Endothelial cell of umbilical vein (primary cell): ENCODE results near the gene HNRNPH3. TPM values are rescaled to one million over a fixed set of nuclear protein-coding genes. Genes with fewer than 3 reads are reported as not detected.

Source experiments
- BruUV-seq: library from RNA; stranded (reverse); fragments of 400-500 nt; replicated peaks from 2 replicates; lab custom pipeline; 2021; lab: Mats Ljungman, UMichigan
- CTCF ChIA-PET: fragments of 300-600, 350-600 bp; sonication (Branson Sonifier 250); formaldehyde crosslinking; loops from one replicate; lab custom pipeline; 2021; ENCODE audit warnings: antibody characterized with exemption, inconsistent platforms; lab: Charles Lee
- POLR2A ChIA-PET: fragments of 300-600, 350-600 bp; sonication (Branson Sonifier 250); formaldehyde crosslinking; loops from one replicate; lab custom pipeline; 2021; ENCODE audit warnings: antibody characterized with exemption, inconsistent platforms; lab: Charles Lee
- DNase-seq: peaks from one replicate; pipeline ENCODE4 v3.0.0-alpha.2; 2011; ENCODE audit warnings: low read depth, low spot score
- FAIRE-seq: peaks from 2 replicates; lab custom pipeline; 2011; peaks lifted over from hg19 to GRCh38; lab: Jason Lieb, UNC
- H2AFZ ChIP-seq: 2 replicates; pipeline ENCODE4 v1.6.0; 2012; ENCODE audit warnings: low read depth, low read length, control low read depth, inconsistent platforms
- H3K27ac ChIP-seq: 2 replicates; pipeline ENCODE4 v1.5.1; 2011; ENCODE audit warnings: low read depth, mild to moderate bottlenecking, control low read depth, low read length, moderate library complexity; ENCODE audit not compliant: insufficient read depth
- H3K27me3 ChIP-seq, 2 experiments: 2 replicates each; pipeline versions ENCODE4 v1.6.0 to v1.6.1; 2011; ENCODE audit warnings: low read length in 2 of 2, mixed read lengths in 1 of 2; ENCODE audit not compliant: control insufficient read depth in 2 of 2, insufficient read depth in 2 of 2
- H3K36me3 ChIP-seq, 2 experiments: 2 replicates in 1 of 2; 3 replicates in 1 of 2; pipeline ENCODE4 v1.5.1; 2011; ENCODE audit warnings: low read length in 2 of 2, mild to moderate bottlenecking in 1 of 2, moderate library complexity in 1 of 2; ENCODE audit not compliant: control insufficient read depth in 2 of 2, insufficient read depth in 2 of 2; ENCODE audit errors: extremely low read depth in 1 of 2
- H3K4me1 ChIP-seq: 3 replicates; pipeline ENCODE4 v1.5.1; 2011; ENCODE audit warnings: mild to moderate bottlenecking, low read length; ENCODE audit not compliant: control insufficient read depth, insufficient read depth; ENCODE audit errors: extremely low read depth
- H3K4me2 ChIP-seq: 2 replicates; pipeline ENCODE4 v1.6.1; 2011; ENCODE audit warnings: low read length, control low read depth, mixed read lengths; ENCODE audit not compliant: insufficient read depth
- H3K4me3 ChIP-seq, 3 experiments: fragments of 200-600 bp in 1 of 3; sonication (generic), shearing (Covaris generic) in 1 of 3; replicated peaks in 1 of 3; 2 replicates each; pipeline ENCODE4 v1.5.1; 2011 to 2016; ENCODE audit warnings: control low read depth in 3 of 3, low read length in 3 of 3, mild to moderate bottlenecking in 2 of 3, inconsistent platforms in 1 of 3, low read depth in 1 of 3, moderate library complexity in 1 of 3; ENCODE audit not compliant: insufficient read depth in 1 of 3
- H3K79me2 ChIP-seq: 2 replicates; pipeline ENCODE4 v1.6.0; 2012; ENCODE audit warnings: low read length, inconsistent platforms; ENCODE audit not compliant: control insufficient read depth, insufficient read depth
- H3K9ac ChIP-seq: replicated peaks from 2 replicates; pipeline ENCODE3; 2011; ENCODE audit warnings: low read length, control low read depth; ENCODE audit not compliant: insufficient read depth; ENCODE audit errors: extremely low read depth
- H3K9me1 ChIP-seq: replicated peaks from 3 replicates; pipeline ENCODE4 v1.6.0; 2011; ENCODE audit warnings: mild to moderate bottlenecking, low read length; ENCODE audit not compliant: control insufficient read depth, insufficient read depth; ENCODE audit errors: extremely low read depth
- H3K9me3 ChIP-seq: replicated peaks from 2 replicates; pipeline ENCODE4 v1.5.1; 2012; ENCODE audit warnings: low read length, inconsistent platforms; ENCODE audit not compliant: control insufficient read depth, insufficient read depth
- H4K20me1 ChIP-seq: replicated peaks from 2 replicates; pipeline ENCODE3; 2011; ENCODE audit warnings: mild to moderate bottlenecking, low read length; ENCODE audit not compliant: control insufficient read depth, insufficient read depth; ENCODE audit errors: extremely low read depth
- EZH2 ChIP-seq: IDR thresholded peaks from 2 replicates; pipeline ENCODE4 v1.6.1; 2012; ENCODE audit warnings: borderline replicate concordance, low read depth, mild to moderate bottlenecking, moderate library complexity, low read length, inconsistent platforms; ENCODE audit not compliant: severe bottlenecking
- FOS ChIP-seq: IDR thresholded peaks from 2 replicates; pipeline ENCODE4 v1.6.1; 2011; ENCODE audit warnings: mild to moderate bottlenecking, low read length, moderate library complexity, borderline replicate concordance; ENCODE audit not compliant: insufficient read depth
- GATA2 ChIP-seq: IDR thresholded peaks from 2 replicates; pipeline ENCODE4 v1.7.0; 2011; ENCODE audit warnings: low read depth, mild to moderate bottlenecking, moderate library complexity, mixed read lengths, low read length; ENCODE audit not compliant: insufficient read length, insufficient read depth
- JUN ChIP-seq: IDR thresholded peaks from 2 replicates; pipeline ENCODE4 v1.6.1; 2011; ENCODE audit warnings: borderline replicate concordance, low read depth; ENCODE audit not compliant: insufficient read length, insufficient read depth
- MYC ChIP-seq: IDR thresholded peaks from one replicate; pipeline ENCODE4 v1.6.1; 2011; ENCODE audit warnings: mild to moderate bottlenecking, low read depth, low read length
- POLR2A ChIP-seq: IDR thresholded peaks from 2 replicates; pipeline ENCODE4 v1.6.1; 2012; ENCODE audit warnings: low read depth, mild to moderate bottlenecking, control low read depth, low read length
- POLR2AphosphoS5 ChIP-seq: IDR thresholded peaks from 2 replicates; pipeline ENCODE4 v1.6.1; 2012; ENCODE audit warnings: low read depth, mild to moderate bottlenecking, control low read depth, low read length, moderate library complexity; ENCODE audit not compliant: insufficient read depth
- dilution Hi-C: fragments of 300-500 bp; cut with MboI; formaldehyde crosslinking; loops from one replicate; pipeline ENCODE4 v1.15.0; 2019; ENCODE audit warnings: low sequenced_read_pairs; ENCODE audit not compliant: extremely low pct_ligation_motif_present
- intact Hi-C: fragments of 100-400 bp; cut with micrococcal nuclease; formaldehyde crosslinking; loops from one replicate; pipeline ENCODE4 v1.10.0; 2022
- polyA plus RNA-seq, 4 experiments: library from polyadenylated mRNA; depleted of rRNA in 3 of 4; stranded (reverse) in 3 of 4; unstranded in 1 of 4; fragments of >200 nt; gene quantifications; 2 replicates each; pipeline versions ENCODE4 v1.2.1 to v1.2.3, GENCODE V29; 2011 to 2012; ENCODE audit warnings: missing spikeins in 1 of 4
- total RNA-seq: library from RNA; stranded (reverse); gene quantifications from 2 replicates; pipeline ENCODE4 v1.2.3, GENCODE V29; 2021
- TF ChIP-seq, protein P1 (sequence below): IDR thresholded peaks from 2 replicates; pipeline ENCODE4 v1.6.1; 2011; ENCODE audit not compliant: insufficient read depth, insufficient read length
- TF ChIP-seq, protein P2 (sequence below), 2 donors: IDR thresholded peaks; 1 replicate in 1 of 2; 2 replicates in 1 of 2; pipeline ENCODE4 v1.5.1; 2011; ENCODE audit warnings: low read length in 2 of 2, mild to moderate bottlenecking in 2 of 2, moderate library complexity in 2 of 2, control low read depth in 1 of 2, inconsistent platforms in 1 of 2, low read depth in 1 of 2; ENCODE audit not compliant: insufficient read depth in 1 of 2; ENCODE audit errors: extremely low read depth in 1 of 2

HNRNPH3 gene
- total and polyA plus RNA-seq, 2 donors (not counting 3 experiments of a cell fraction or from before 2014, with no cell fraction given), result 34.0 to 151 TPM

DNA sequence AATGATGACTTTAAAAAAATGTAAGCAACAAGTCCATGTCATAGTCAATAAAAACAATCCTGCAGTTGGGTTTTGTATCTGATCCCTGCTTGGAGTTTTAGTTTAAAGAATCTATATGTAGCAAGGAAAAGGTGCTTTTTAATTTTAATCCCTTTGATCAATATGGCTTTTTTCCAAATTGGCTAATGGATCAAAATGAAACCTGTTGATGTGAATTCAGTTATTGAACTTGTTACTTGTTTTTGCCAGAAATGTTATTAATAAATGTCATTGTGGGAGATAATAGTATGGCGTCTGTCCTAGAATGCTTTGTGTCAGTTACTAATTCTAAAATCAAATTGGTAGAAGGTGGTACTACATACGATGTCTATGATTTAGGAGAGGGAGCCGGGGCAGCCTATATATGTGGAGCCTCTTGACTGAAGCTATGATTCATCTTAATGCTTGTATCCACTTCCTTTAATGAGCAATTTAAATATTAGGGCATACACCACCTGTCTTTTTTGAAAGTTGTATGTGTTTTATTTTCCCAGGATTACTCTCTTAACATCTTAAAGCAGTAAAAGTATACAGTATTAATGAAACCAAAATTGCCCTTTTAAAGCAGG lies 11.1 kb downstream of the HNRNPH3 start:
- Histone ChIP-seq H3K9ac (no peak overlapping the region), H3K4me2 (no peak overlapping the region), H3K27ac (no peak overlapping the region), H3K4me1 (peaks cover 5% of the 10 kb centered on the region), H3K9me1 (no peaks in the 10 kb centered on the region), H2AFZ (no peak overlapping the region), H3K4me3 (no peak overlapping the region), H3K27me3 (no peaks in the 10 kb centered on the region), H3K36me3 (peaks cover 21 to 45% of the 10 kb centered on the region in 2 experiments), H3K79me2 (peaks cover 51% of the 10 kb centered on the region), H4K20me1 (peaks cover 11% of the 10 kb centered on the region), H3K9me3 (no peaks in the 10 kb centered on the region)
- dilution Hi-C loops (no loop called here), intact Hi-C loops (no loop called here)
- TF ChIP-seq, protein P1, sequence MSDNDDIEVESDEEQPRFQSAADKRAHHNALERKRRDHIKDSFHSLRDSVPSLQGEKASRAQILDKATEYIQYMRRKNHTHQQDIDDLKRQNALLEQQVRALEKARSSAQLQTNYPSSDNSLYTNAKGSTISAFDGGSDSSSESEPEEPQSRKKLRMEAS, result no peak
- TF ChIP-seq MYC (no peak), GATA2 (no peak), POLR2A (no peak), EZH2 (no peak), JUN (no peak), POLR2AphosphoS5 (no peak), FOS (no peak)
- TF ChIP-seq, protein P2, sequence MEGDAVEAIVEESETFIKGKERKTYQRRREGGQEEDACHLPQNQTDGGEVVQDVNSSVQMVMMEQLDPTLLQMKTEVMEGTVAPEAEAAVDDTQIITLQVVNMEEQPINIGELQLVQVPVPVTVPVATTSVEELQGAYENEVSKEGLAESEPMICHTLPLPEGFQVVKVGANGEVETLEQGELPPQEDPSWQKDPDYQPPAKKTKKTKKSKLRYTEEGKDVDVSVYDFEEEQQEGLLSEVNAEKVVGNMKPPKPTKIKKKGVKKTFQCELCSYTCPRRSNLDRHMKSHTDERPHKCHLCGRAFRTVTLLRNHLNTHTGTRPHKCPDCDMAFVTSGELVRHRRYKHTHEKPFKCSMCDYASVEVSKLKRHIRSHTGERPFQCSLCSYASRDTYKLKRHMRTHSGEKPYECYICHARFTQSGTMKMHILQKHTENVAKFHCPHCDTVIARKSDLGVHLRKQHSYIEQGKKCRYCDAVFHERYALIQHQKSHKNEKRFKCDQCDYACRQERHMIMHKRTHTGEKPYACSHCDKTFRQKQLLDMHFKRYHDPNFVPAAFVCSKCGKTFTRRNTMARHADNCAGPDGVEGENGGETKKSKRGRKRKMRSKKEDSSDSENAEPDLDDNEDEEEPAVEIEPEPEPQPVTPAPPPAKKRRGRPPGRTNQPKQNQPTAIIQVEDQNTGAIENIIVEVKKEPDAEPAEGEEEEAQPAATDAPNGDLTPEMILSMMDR (IDR thresholded peaks at IDR 0.05; ENCODE audit: extremely low read depth in 1 of 2, insufficient read depth in 1 of 2, low read depth in 1 of 2, low read length in 2 of 2), result no peak
- CTCF ChIA-PET, result no interaction called here
- FAIRE-seq, result no peak
- DNase-seq, result no peak
- POLR2A ChIA-PET, result interaction anchor here (0.5 kb wide), 1 partner anchor 20 kb away, joined by 3 read pairs; no protein-coding TSS in a partner anchor
- BruUV-seq, result no TSS peak
